GM19467 (cell line): ENCODE data around the gene SLC41A3.
"Not testable (repeated sequence)": the region's sequence is repeated elsewhere in the genome, so short reads cannot be mapped to it uniquely, and the experiment has no call there.

Source experiments
- ATAC-seq: cut with Tn5 transposase; IDR thresholded peaks from one replicate; pipeline ENCODE4 v1.9.1; 2021; ENCODE audit warnings: mild to moderate bottlenecking, moderate library complexity; ENCODE audit not compliant: unreplicated experiment

The SLC41A3 gene

DNA sequence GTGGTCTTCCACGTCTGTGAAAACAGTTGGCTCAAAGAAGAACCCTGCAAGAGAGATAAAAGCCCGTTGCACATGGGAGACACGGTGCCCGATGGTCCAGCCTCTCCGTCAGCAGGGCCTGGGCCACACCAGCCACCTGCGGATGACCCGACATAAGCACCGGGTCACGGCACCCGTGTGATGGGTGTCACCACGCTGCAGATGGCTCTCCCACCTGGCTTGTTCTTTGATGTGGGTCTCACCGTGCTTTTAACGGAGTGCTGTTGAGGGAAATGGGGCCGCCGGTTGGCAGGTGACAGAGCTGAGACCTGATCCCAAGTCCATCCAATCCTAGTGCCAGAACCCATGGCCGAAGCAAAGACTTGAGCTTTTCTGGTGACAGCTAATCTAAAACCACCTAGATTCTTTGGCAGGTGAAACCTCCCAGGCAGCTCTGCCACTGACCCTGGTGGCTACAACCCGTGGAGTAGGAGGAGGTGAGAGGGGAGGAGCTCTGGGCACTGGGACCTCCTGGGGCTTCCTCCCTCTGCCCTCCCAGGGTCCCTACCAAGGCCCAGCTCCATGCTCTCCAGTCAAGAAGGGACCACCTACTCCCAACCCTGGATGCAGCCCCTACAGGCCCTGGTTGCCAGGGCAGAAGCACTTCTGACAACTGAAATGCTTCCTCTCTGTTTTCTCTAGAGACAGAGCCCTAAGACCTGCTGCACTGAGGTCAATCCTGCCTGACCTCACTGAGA is 23.4 kb upstream of the SLC41A3 start:
- ATAC-seq: no peak

DNA sequence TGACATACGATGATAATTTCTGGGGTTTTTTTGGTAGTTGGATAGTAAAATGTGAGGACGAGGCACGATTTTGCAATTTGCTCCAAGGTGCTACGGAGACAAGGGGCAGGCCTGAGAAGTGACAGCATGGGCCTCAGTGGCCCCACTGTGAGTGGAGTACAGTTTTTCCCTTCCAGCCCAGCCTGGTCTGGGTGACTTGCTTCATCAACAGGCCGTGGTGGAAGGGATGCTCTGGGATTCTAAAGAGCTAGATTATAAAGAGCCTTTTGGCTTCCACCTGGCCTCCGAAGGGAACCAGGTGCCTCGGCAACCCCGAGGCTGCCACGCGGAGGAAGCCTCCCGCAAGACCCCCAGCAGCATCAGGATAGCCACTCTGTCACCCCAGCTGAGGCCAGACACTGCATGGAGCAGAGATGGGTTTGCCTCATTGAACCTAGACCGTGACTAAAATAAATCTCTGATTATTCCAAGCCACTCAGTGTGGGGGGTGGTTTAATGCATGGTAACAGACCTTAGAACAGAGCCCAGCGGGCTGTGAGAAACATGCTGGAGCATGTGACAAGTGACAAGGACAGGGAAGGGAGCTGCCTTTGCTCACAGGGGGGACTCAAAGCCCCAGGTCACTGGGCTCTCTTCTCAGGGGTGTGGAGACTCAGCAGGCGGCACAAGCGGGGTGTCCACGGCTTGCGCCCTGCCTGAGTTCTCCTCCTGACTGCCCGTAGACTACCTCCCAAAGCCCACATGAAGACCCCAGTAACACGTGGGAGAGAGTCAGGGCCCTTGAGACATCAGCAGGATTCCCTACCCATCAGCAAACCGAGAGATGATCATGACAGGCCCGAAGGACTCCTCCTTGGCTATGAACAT is 22.6 kb upstream of the SLC41A3 start:
- ATAC-seq: no peak

DNA sequence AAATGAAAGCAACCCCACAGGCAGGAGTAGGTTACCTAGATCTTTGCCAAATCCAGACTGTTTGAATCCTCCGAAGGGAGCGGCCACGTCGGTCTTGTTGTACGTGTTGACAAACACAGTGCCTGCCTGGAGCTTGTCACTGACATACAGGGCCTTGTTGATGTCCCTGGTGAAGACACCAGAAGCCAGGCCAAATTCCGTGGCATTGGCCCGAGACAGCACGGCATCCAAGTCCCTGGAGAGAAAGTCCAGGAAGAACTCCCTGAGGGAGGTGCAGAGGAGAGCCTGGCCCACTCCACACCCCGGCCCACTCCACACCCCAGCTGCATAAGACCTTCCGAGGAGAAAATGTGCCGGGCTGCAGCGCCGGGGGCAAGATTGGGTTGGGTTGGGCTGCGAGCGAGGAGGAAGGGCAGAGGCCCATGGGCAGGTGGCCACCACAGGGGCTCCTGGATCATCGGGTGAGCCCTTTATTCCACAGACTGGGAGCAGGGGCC is 21.8 kb upstream of the SLC41A3 start:
- no peak for ATAC-seq

- ATAC-seq: no peak
Measured at GRCh38 chr3:126104742-126105605, 21.1 kb upstream of the SLC41A3 start.

DNA sequence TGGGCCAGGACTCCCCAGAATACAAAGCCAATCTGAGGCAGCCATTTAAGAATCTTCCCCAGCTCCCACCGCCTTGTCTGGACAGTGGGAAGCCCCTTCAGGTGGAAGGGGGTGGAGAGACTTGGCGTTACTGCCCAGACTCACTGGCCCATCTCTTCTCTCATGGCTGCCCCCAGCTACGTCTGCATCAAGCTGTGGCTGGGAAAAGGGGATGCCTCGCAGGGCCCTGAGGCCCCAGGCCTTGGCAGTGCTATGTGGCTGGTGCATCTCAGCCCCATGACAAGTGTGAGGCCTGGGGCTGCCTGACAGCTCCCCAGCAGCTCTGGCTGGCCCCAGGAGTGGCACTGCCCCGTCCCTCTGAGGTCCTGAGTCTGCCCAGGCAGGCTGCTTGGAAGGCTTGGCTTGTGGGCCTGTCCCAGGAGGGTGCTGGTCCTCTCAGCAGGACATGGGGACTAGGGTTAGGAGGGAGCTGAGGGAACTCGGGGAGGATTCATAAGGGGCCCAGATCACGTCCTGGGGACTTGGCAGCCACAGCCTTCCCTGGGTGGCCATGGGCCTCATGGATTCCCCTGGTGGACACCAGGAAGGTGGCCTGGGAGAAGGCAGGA is 20.2 kb upstream of the SLC41A3 start:
- ATAC-seq: no peak

DNA sequence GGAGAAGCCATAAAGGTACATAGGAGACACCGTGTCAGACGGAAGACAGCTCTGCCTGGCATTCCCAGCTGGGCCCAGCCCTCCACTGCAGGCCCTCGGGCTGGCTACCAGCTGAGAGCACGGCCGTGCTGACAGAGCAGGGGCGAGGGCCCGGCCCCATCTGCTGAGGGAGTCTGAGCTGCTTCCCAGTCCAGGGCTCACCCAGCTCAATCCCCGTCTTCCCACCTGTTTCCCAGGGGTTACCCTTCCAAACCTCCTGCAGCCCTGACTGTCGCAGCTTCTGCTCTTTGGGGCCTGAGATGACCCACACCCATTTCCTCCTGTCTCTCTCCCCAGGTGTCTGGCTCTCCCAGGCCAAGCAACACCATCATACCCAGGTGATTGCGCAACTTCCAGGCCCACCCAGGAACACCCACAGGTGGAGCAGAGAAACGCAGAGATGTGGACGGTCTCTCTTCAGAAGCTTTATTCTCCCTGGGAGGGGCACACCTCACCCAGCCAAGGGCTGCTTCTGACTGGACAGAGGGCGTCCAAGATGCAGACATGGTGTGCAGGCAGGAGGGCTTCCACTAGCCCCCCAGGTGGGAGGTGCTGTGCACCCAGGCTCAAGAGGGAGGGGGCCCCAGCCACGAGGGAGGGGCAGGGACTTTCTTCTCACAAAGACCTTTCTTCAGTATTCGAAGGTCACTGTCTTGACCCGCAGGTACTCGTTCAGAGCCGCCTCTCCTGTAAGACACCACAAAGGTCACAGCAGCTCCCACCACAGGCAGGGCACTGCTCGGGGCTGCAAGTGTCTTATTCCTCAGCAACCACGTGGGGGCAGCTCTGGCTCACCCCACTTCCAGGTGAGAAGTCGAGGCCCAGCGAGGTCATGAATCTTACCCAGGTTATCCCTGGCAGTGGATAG is 19.4 kb upstream of the SLC41A3 start:
- no peak for ATAC-seq

DNA sequence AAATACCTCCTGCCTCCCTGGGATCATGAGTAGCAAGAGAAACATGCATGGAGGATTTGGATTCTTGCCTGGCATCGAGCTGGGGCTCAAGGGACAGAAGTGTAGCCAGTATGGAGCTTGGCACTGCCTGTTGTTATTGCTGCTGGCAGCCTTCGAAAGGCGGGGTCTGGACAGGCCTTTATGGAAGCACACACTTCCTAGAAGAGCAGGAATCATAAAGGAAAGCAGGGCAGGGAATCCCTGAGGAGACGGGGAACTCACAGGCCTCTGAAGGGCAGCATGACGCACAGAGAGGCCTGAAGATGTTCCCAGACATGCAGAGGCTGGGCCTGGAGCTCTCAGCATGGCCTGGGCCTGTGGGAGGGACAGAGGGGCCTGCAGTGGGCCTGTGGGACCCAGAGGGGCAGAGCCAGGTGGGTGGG is 18.6 kb upstream of the SLC41A3 start:
- no peak for ATAC-seq

GRCh38 chr3:126102011-126102410 is 18.1 kb upstream of the SLC41A3 start:
- ATAC-seq: no peak

GRCh38 chr3:126101521-126101982 is 17.6 kb upstream of the SLC41A3 start:
- no peak for ATAC-seq

GRCh38 chr3:126100634-126101301 is 16.8 kb upstream of the SLC41A3 start:
- ATAC-seq: no peak

GRCh38 chr3:126100269-126100633 is 16.3 kb upstream of the SLC41A3 start:
- ATAC-seq: no peak

DNA sequence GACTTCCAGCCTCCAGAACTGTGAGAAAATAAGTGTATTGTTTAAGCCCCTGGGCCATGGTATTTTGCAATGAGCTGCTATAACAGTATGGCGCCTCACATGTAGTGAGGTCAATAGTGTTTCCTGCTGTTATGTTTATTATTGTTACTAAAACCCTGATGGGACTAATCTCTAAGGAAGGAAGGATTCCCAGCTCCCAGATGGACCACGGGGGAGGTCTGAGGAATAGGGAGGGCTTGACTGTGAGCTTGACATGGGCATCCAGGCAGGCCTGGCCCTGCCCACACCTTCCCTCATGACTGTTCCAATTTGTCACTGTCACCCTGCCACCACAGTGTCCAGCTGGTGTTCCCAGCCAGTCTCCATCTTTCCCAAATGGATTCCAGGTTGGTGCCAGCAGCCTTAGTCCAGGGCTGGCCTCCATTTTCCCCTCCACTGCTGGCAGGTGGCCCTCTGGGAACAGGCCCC is 14.5 kb upstream of the SLC41A3 start:
- ATAC-seq: no peak

- no peak for ATAC-seq
Measured at GRCh38 chr3:126097801-126098200, 13.9 kb upstream of the SLC41A3 start.

GRCh38 chr3:126096274-126096673 is 12.3 kb upstream of the SLC41A3 start:
- ATAC-seq: not testable (repeated sequence)

DNA sequence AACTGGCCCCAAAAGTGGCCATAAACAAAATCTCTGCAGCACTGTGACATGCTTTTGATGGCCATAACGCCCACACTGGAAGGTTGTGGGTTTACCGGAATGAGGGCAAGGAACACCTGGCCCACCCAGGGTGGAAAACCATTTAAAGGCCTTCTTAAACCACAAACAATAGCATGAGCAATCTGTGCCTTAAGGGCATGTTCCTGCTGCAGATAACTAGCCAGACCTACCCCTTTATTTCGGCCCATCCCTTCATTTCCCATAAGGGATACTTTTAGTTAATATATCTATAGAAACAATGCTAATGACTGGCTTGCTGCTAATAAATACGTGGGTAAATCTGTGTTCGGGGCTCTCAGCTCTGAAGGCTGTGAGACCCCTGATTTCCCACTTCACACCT is 8.2 kb upstream of the SLC41A3 start:
- not testable (repeated sequence) for ATAC-seq

DNA sequence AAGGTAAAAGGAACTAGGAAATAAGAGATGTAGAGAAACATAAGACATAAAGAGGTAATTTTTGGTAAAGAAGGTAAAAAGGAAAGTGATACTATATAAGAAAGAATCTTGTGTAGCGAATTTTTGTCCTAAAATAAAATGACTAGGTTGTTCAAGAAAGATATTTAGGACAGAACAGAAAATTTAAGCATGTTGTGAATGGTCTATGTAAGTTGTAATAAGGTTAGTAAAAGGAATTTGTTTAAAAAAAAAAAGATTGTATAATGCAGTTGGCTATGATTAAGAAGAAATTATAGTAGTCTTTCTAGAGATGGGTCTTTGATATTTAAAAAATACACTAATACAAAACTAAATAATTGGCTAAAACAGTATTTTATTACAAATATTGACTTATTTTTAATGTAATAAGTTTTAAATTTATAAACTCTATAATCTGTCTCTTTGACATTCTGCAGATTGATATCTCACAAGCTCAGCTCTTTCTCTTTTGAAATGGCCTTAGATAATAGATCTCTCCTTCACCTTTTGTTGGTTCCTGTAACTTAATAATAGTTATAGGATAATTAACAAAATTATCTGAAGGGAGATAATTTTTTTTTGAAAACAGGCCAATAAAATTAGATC is 3.7 kb upstream of the SLC41A3 start:
- ATAC-seq: no peak

DNA sequence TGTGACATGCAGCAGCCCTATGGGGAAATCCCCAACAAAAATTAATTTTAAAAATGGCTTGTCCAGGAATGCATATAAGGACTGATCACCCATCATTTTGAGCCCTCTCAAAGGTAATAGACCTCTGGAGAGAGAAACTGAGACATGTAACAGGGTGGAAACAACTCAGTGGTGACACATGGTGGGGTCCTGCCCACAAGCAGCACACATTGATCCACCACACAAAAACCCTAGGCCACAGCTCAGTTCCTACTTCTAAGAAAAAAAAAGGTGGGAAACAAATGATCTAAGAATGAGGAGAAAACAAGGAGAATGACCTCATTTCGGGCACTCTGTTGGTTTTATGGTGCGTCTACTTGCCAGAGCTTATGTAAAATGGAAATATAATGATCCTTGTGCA is 1.9 kb upstream of the SLC41A3 start:
- ATAC-seq: no peak

GRCh38 chr3:126085276-126085675 is 1.4 kb upstream of the SLC41A3 start:
- no peak for ATAC-seq
